ENCODE data around the gene SDHAF2. TPM values are rescaled to one million over a fixed set of nuclear protein-coding genes. Genes with fewer than 3 reads are reported as not detected.
"Not testable (repeated sequence)": the region's sequence is repeated elsewhere in the genome, so short reads cannot be mapped to it uniquely, and the experiment has no call there.

Gene SDHAF2
- total RNA-seq, 2 donors from 2014 or later, result 41.4 to 45.4 TPM

DNA sequence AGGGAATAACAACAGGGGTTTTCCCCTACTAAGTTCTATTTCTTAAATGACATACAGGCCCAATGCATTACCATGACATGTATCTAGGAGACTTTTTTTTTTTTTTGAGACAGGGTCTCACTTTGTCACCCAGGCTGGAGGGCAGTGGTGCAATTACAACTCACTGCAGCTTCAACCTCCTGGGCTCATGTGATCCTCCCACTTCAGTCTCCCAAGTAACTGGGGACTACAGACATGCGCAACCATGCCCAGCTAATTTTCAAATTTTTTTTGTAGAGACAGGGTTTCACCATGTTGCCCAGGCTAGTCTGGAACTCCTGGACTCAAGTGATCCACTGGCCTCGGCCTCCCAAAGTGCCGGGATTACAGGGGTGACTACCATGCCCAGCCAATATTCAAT lies 7.7 kb upstream of the SDHAF2 start:
- H3K4me1 Mint-ChIP-seq, result no peaks in the 10 kb centered on the region
- peaks cover 86% of the 10 kb centered on the region for H3K36me3 Mint-ChIP-seq (ENCODE audit: low read depth)
- DNase-seq, result no peak
- 98 to 100% methylated on average over 2 to 3 of the region's 3 CpGs for WGBS, 2 experiments (ENCODE audit: insufficient coverage in 1 of 2, insufficient read length in 1 of 2)
- H3K36me3 ChIP-seq (ENCODE audit: control insufficient read depth, insufficient read depth, low read length), result peaks cover 93% of the 10 kb centered on the region
- H3K4me1 ChIP-seq (ENCODE audit: control insufficient read depth, insufficient read depth, low read length), result no peaks in the 10 kb centered on the region
- no peak overlapping the region for H3K9ac ChIP-seq (ENCODE audit: extremely low read depth, low read length, poor library complexity, severe bottlenecking)
- no peaks in the 10 kb centered on the region for H3K27me3 ChIP-seq (ENCODE audit: control insufficient read depth, insufficient read depth, low read length, poor library complexity, severe bottlenecking)
- no peak overlapping the region for H3K27ac Mint-ChIP-seq
- no peaks in the 10 kb centered on the region for H3K27me3 Mint-ChIP-seq (ENCODE audit: insufficient read depth)
- no peaks in the 10 kb centered on the region for H3K9me3 Mint-ChIP-seq
- no peak overlapping the region for H3K4me3 Mint-ChIP-seq
- no peaks in the 10 kb centered on the region for H3K9me3 ChIP-seq (ENCODE audit: control insufficient read depth, low read length)
- no peak overlapping the region for H3K27ac ChIP-seq (ENCODE audit: low read depth, low read length)
- H3K4me3 ChIP-seq (ENCODE audit: low read length), result no peak overlapping the region
- TF ChIP-seq, protein P1, sequence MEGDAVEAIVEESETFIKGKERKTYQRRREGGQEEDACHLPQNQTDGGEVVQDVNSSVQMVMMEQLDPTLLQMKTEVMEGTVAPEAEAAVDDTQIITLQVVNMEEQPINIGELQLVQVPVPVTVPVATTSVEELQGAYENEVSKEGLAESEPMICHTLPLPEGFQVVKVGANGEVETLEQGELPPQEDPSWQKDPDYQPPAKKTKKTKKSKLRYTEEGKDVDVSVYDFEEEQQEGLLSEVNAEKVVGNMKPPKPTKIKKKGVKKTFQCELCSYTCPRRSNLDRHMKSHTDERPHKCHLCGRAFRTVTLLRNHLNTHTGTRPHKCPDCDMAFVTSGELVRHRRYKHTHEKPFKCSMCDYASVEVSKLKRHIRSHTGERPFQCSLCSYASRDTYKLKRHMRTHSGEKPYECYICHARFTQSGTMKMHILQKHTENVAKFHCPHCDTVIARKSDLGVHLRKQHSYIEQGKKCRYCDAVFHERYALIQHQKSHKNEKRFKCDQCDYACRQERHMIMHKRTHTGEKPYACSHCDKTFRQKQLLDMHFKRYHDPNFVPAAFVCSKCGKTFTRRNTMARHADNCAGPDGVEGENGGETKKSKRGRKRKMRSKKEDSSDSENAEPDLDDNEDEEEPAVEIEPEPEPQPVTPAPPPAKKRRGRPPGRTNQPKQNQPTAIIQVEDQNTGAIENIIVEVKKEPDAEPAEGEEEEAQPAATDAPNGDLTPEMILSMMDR (conservative IDR thresholded peaks at IDR 0.05), result no peak

- Mint-ChIP-seq H3K27me3 (ENCODE audit: insufficient read depth) (no peaks in the 10 kb centered on the region), H3K36me3 (ENCODE audit: low read depth) (peaks cover 71% of the 10 kb centered on the region), H3K4me3 (no peak overlapping the region), H3K9me3 (no peaks in the 10 kb centered on the region), H3K4me1 (peaks cover 6% of the 10 kb centered on the region), H3K27ac (no peak overlapping the region)
- Histone ChIP-seq H3K36me3 (ENCODE audit: control insufficient read depth, insufficient read depth, low read length) (peaks cover 79% of the 10 kb centered on the region), H3K9me3 (ENCODE audit: control insufficient read depth, low read length) (no peaks in the 10 kb centered on the region), H3K4me3 (ENCODE audit: low read length) (no peak overlapping the region), H3K27me3 (ENCODE audit: control insufficient read depth, insufficient read depth, low read length, poor library complexity, severe bottlenecking) (no peaks in the 10 kb centered on the region), H3K27ac (ENCODE audit: low read depth, low read length) (no peak overlapping the region), H3K9ac (ENCODE audit: extremely low read depth, low read length, poor library complexity, severe bottlenecking) (no peak overlapping the region), H3K4me1 (ENCODE audit: control insufficient read depth, insufficient read depth, low read length) (peaks cover 4% of the 10 kb centered on the region)
- DNase-seq, result no peak
- 100% methylated on average over 1 of the region's 1 CpG; no CpG with 5 or more reads in 1 of the 2 experiments for WGBS, 2 experiments (ENCODE audit: insufficient coverage in 1 of 2, insufficient read length in 1 of 2)
- TF ChIP-seq, protein P1 (conservative IDR thresholded peaks at IDR 0.05), result no peak
Observed at GRCh38 chr11:61425367-61426131, 4.4 kb upstream of the SDHAF2 start.

- peaks cover 9% of the 10 kb centered on the region for H3K4me1 Mint-ChIP-seq
- H3K4me3 ChIP-seq (ENCODE audit: low read length), result peak overlapping the region; percentile 89
- H3K4me1 ChIP-seq (ENCODE audit: control insufficient read depth, insufficient read depth, low read length), result peaks cover 4% of the 10 kb centered on the region
- H3K36me3 Mint-ChIP-seq (ENCODE audit: low read depth), result peaks cover 57% of the 10 kb centered on the region
- TF ChIP-seq, protein P1 (conservative IDR thresholded peaks at IDR 0.05), result peak; percentile 70
- H3K4me3 Mint-ChIP-seq, result peak overlapping the region; percentile 99
- no peaks in the 10 kb centered on the region for H3K9me3 Mint-ChIP-seq
- peak overlapping the region; percentile 90 for H3K9ac ChIP-seq (ENCODE audit: extremely low read depth, low read length, poor library complexity, severe bottlenecking)
- WGBS, 2 experiments (ENCODE audit: insufficient coverage in 1 of 2, insufficient read length in 1 of 2), result 0% methylated on average over 14 to 37 of the region's 37 CpGs
- H3K27ac ChIP-seq (ENCODE audit: low read depth, low read length), result peak overlapping the region; percentile 98
- DNase-seq, result peak; percentile 92
- H3K27me3 ChIP-seq (ENCODE audit: control insufficient read depth, insufficient read depth, low read length, poor library complexity, severe bottlenecking), result no peaks in the 10 kb centered on the region
- H3K27ac Mint-ChIP-seq, result peak overlapping the region; percentile 100
- H3K9me3 ChIP-seq (ENCODE audit: control insufficient read depth, low read length), result no peaks in the 10 kb centered on the region
- peaks cover 52% of the 10 kb centered on the region for H3K36me3 ChIP-seq (ENCODE audit: control insufficient read depth, insufficient read depth, low read length)
- H3K27me3 Mint-ChIP-seq (ENCODE audit: insufficient read depth), result no peaks in the 10 kb centered on the region
Observed at GRCh38 chr11:61429346-61429690, 606 bp upstream of the SDHAF2 start.

DNA sequence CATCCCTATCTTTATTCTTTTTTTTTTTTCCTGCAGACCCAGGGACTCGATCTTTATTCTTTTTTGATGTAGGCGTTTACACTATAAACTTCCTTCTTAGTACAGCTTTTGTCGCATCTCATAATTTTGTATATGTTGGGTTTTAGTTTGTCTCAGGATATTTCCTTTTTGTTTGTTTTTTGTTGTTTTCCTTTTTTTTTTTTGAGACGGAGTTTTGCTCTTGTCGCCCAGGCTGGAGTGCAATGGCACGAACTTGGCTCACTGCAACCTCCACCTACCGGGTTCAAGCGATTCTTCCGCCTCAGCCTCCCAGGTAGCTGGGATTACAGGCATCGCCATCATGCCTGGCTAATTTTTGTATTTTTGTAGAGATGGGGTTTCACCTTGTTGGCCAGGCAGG lies 915 bp downstream of the SDHAF2 start:
- not testable (repeated sequence) for H3K27me3 ChIP-seq (ENCODE audit: control insufficient read depth, insufficient read depth, low read length, poor library complexity, severe bottlenecking); H3K27ac ChIP-seq (ENCODE audit: low read depth, low read length); H3K9me3 ChIP-seq (ENCODE audit: control insufficient read depth, low read length); H3K9me3 Mint-ChIP-seq; H3K27me3 Mint-ChIP-seq (ENCODE audit: insufficient read depth); H3K4me1 ChIP-seq (ENCODE audit: control insufficient read depth, insufficient read depth, low read length); DNase-seq
- Mint-ChIP-seq H3K4me3 (peak overlapping the region; percentile 99), H3K4me1 (peaks cover 14% of the 10 kb centered on the region), H3K27ac (peak overlapping the region; percentile 100), H3K36me3 (ENCODE audit: low read depth) (peaks cover 50% of the 10 kb centered on the region)
- Histone ChIP-seq H3K9ac (ENCODE audit: extremely low read depth, low read length, poor library complexity, severe bottlenecking) (peak overlapping the region; percentile 90), H3K36me3 (ENCODE audit: control insufficient read depth, insufficient read depth, low read length) (peaks cover 40% of the 10 kb centered on the region), H3K4me3 (ENCODE audit: low read length) (peak overlapping the region; percentile 98)
- WGBS, 2 experiments (ENCODE audit: insufficient coverage in 1 of 2, insufficient read length in 1 of 2), result 83 to 96% methylated on average over 5 to 8 of the region's 10 CpGs

All from endodermal cell (in vitro differentiated cells).